HEK293 (cell line): ENCODE measurements around the gene TCHP.

ENCODE experiments used
- CTCF ChIA-PET: fragments of 350-600 bp; formaldehyde crosslinking; extraction: SDS; loops from one replicate; lab custom pipeline; 2021; ENCODE audit warnings: antibody characterized with exemption; lab: Yijun Ruan, JAX
- POLR2A ChIA-PET: fragments of 300-600 bp; formaldehyde crosslinking; extraction: SDS; loops from one replicate; lab custom pipeline; 2020; ENCODE audit warnings: antibody characterized with exemption, inconsistent platforms; lab: Yijun Ruan, JAX
- H3K27ac ChIP-seq: fragments of 200-500 bp; sonication (Bioruptor generic); 2 replicates; pipeline ENCODE4 v1.5.1; 2014; ENCODE audit warnings: low read depth, low read length, control low read depth, inconsistent platforms; ENCODE audit errors: extremely low read depth
- H3K36me3 ChIP-seq, 2 experiments: fragments of 200-500 bp in 1 of 2; sonication (Bioruptor generic) in 1 of 2; 1 replicate in 1 of 2; 2 replicates in 1 of 2; pipeline ENCODE4 v1.5.1; 2014 to 2017; ENCODE audit warnings: inconsistent platforms in 2 of 2, low read length in 2 of 2; ENCODE audit not compliant: control insufficient read depth in 2 of 2, insufficient read depth in 1 of 2
- H3K4me1 ChIP-seq: fragments of 200-500 bp; sonication (Bioruptor generic); 2 replicates; pipeline ENCODE4 v1.5.1; 2014; ENCODE audit warnings: mild to moderate bottlenecking, low read length, inconsistent platforms; ENCODE audit not compliant: control insufficient read depth, insufficient read depth
- H3K4me3 ChIP-seq: 2 replicates; pipeline ENCODE4 v1.5.1; 2011; ENCODE audit warnings: low read depth, mild to moderate bottlenecking, control low read depth, low read length, moderate library complexity
- H3K9me3 ChIP-seq: fragments of 200-500 bp; sonication (Bioruptor generic); 2 replicates; pipeline ENCODE4 v1.5.1; 2014; ENCODE audit warnings: low read depth, low read length, inconsistent platforms; ENCODE audit not compliant: control insufficient read depth, insufficient read depth
- GLIS2 ChIP-seq: fragments of 450-650 bp; formaldehyde crosslinking; IDR thresholded peaks from 2 replicates; pipeline ENCODE4 v1.5.1; 2016; ENCODE audit warnings: missing biosample characterization, missing genetic modification characterization
- HOXC10 ChIP-seq: sonication (generic); formaldehyde crosslinking; IDR thresholded peaks from 2 replicates; pipeline ENCODE4 v1.8.1; 2023; ENCODE audit warnings: mild to moderate bottlenecking, missing genetic modification reagents
- PRDM1 ChIP-seq: fragments of 450-650 bp; formaldehyde crosslinking; IDR thresholded peaks from 2 replicates; pipeline ENCODE4; 2016; ENCODE audit warnings: missing biosample characterization, missing genetic modification characterization
- SCRT1 ChIP-seq: fragments of 450-650 bp; formaldehyde crosslinking; IDR thresholded peaks from 2 replicates; pipeline ENCODE4 v1.5.1; 2016; ENCODE audit warnings: missing biosample characterization, missing genetic modification characterization, borderline replicate concordance
- ZBTB21 ChIP-seq: fragments of 450-650 bp; formaldehyde crosslinking; IDR thresholded peaks from 2 replicates; pipeline ENCODE4 v1.5.1; 2017; ENCODE audit warnings: missing biosample characterization, missing genetic modification characterization
- ZBTB8A ChIP-seq: fragments of 450-650 bp; formaldehyde crosslinking; IDR thresholded peaks from 2 replicates; pipeline ENCODE4 v1.5.1; 2016; ENCODE audit warnings: missing biosample characterization, missing genetic modification characterization
- ZNF112 ChIP-seq: fragments of 450-650 bp; formaldehyde crosslinking; IDR thresholded peaks from 2 replicates; pipeline ENCODE4 v1.5.0; 2017; ENCODE audit warnings: missing biosample characterization, missing genetic modification characterization
- ZNF184 ChIP-seq: fragments of 450-650 bp; IDR thresholded peaks from 2 replicates; pipeline ENCODE4 v1.5.1; 2018; ENCODE audit warnings: missing biosample characterization, mild to moderate bottlenecking, missing genetic modification characterization
- ZNF223 ChIP-seq: fragments of 450-650 bp; formaldehyde crosslinking; IDR thresholded peaks from 2 replicates; pipeline ENCODE4 v1.5.1; 2016; ENCODE audit warnings: missing biosample characterization, missing genetic modification characterization
- ZNF311 ChIP-seq: fragments of 450-650 bp; formaldehyde crosslinking; IDR thresholded peaks from 2 replicates; pipeline ENCODE4 v1.5.1; 2017; ENCODE audit warnings: missing biosample characterization, missing genetic modification characterization, borderline replicate concordance
- ZNF335 ChIP-seq: fragments of 450-650 bp; formaldehyde crosslinking; conservative IDR thresholded peaks from 2 replicates; pipeline ENCODE4 v1.5.1; 2016; ENCODE audit warnings: missing biosample characterization, missing genetic modification characterization
- ZNF48 ChIP-seq: fragments of 450-650 bp; formaldehyde crosslinking; IDR thresholded peaks from 2 replicates; pipeline ENCODE4 v1.5.1; 2016; ENCODE audit warnings: missing biosample characterization, missing genetic modification characterization
- ZNF521 ChIP-seq: fragments of 450-650 bp; formaldehyde crosslinking; IDR thresholded peaks from 2 replicates; pipeline ENCODE4 v1.5.1; 2017; ENCODE audit warnings: missing biosample characterization, mild to moderate bottlenecking, missing genetic modification characterization
- ZNF529 ChIP-seq: fragments of 450-650 bp; formaldehyde crosslinking; IDR thresholded peaks from 2 replicates; pipeline ENCODE4 v1.5.1; 2017; ENCODE audit warnings: missing genetic modification characterization, missing biosample characterization; ENCODE audit not compliant: insufficient replicate concordance
- ZNF530 ChIP-seq: fragments of 450-650 bp; formaldehyde crosslinking; IDR thresholded peaks from 2 replicates; pipeline ENCODE4 v1.5.1; 2016; ENCODE audit warnings: low read depth, missing biosample characterization, missing genetic modification characterization
- ZNF548 ChIP-seq: fragments of 450-650 bp; formaldehyde crosslinking; IDR thresholded peaks from 2 replicates; pipeline ENCODE4 v1.5.1; 2016; ENCODE audit warnings: missing biosample characterization, missing genetic modification characterization
- ZNF558 ChIP-seq: fragments of 450-650 bp; formaldehyde crosslinking; IDR thresholded peaks from 2 replicates; pipeline ENCODE4 v1.5.1; 2016; ENCODE audit warnings: missing biosample characterization, missing genetic modification characterization
- ZNF768 ChIP-seq: fragments of 450-650 bp; formaldehyde crosslinking; IDR thresholded peaks from 2 replicates; pipeline ENCODE4 v1.5.1; 2018; ENCODE audit warnings: missing biosample characterization, mild to moderate bottlenecking, missing genetic modification characterization
- ZNF792 ChIP-seq: fragments of 450-650 bp; formaldehyde crosslinking; IDR thresholded peaks from 2 replicates; pipeline ENCODE4 v1.5.1; 2016; ENCODE audit warnings: missing biosample characterization, missing genetic modification characterization
- ZNF843 ChIP-seq: fragments of 450-650 bp; formaldehyde crosslinking; IDR thresholded peaks from 2 replicates; pipeline ENCODE4 v1.5.1; 2016; ENCODE audit warnings: missing biosample characterization, missing genetic modification characterization
- TF ChIP-seq, protein P1 (sequence below): fragments of 450-650 bp; formaldehyde crosslinking; IDR thresholded peaks from 2 replicates; pipeline ENCODE4 v1.5.1; 2017; ENCODE audit warnings: missing biosample characterization, missing genetic modification characterization
- TF ChIP-seq, protein P2 (sequence below): fragments of 450-650 bp; formaldehyde crosslinking; IDR thresholded peaks from 2 replicates; pipeline ENCODE4 v1.5.1; 2016; ENCODE audit warnings: missing biosample characterization, missing genetic modification characterization
- TF ChIP-seq, protein P3 (sequence below): fragments of 450-650 bp; formaldehyde crosslinking; conservative IDR thresholded peaks from 2 replicates; pipeline ENCODE4 v1.5.1; 2016; ENCODE audit warnings: low read depth, missing biosample characterization, missing genetic modification characterization
- TF ChIP-seq, protein P4 (sequence below): fragments of 450-650 bp; formaldehyde crosslinking; IDR thresholded peaks from 2 replicates; pipeline ENCODE4 v1.5.1; 2016; ENCODE audit warnings: missing biosample characterization, missing genetic modification characterization

The TCHP gene

DNA sequence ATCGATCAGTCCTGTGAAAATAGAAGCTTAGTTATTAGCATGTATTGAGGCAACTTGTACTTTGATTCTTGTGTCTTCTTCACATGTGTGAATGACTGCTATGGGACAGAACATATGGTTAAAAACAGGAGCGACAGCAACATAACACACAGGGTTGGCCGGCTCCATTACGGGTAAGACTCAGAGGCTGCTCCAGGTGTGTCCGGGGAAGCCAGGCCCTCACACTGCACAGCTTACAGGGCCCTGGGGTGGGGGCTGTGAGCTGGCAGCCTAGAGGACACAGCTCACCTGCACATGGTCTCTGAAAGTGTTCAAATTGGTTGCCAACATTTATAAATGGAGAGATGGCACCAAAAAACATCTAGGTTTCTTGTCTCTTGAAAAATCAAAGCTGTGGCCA lies 31.1 kb downstream of the TCHP start:
- Histone ChIP-seq H3K4me3 (no peak overlapping the region), H3K4me1 (no peaks in the 10 kb centered on the region), H3K9me3 (no peaks in the 10 kb centered on the region), H3K36me3 (peaks cover 26 to 63% of the 10 kb centered on the region in 2 experiments), H3K27ac (no peak overlapping the region)
- ChIA-PET CTCF (interaction anchor here (0.7 to 1.2 kb wide), 3 partner anchors 9 to 86 kb away, joined by 3 to 5 read pairs (median 4); no protein-coding TSS in a partner anchor), POLR2A (no interaction called here)
- TF ChIP-seq ZNF548 (tag by site-specific recombination) (no peak), HOXC10 (CRISPR knock-in tag) (no peak), ZNF530 (tag by site-specific recombination) (no peak), ZNF184 (no peak), ZNF311 (tag by site-specific recombination) (no peak), ZNF768 (tag by site-specific recombination) (no peak), ZNF529 (tag by site-specific recombination) (no peak), SCRT1 (tag by site-specific recombination) (no peak), ZNF521 (tag by site-specific recombination) (no peak), ZNF48 (tag by site-specific recombination) (no peak), ZNF558 (no peak), PRDM1 (no peak)
- TF ChIP-seq, protein P1, sequence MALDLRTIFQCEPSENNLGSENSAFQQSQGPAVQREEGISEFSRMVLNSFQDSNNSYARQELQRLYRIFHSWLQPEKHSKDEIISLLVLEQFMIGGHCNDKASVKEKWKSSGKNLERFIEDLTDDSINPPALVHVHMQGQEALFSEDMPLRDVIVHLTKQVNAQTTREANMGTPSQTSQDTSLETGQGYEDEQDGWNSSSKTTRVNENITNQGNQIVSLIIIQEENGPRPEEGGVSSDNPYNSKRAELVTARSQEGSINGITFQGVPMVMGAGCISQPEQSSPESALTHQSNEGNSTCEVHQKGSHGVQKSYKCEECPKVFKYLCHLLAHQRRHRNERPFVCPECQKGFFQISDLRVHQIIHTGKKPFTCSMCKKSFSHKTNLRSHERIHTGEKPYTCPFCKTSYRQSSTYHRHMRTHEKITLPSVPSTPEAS (tag by site-specific recombination), result no peak

DNA sequence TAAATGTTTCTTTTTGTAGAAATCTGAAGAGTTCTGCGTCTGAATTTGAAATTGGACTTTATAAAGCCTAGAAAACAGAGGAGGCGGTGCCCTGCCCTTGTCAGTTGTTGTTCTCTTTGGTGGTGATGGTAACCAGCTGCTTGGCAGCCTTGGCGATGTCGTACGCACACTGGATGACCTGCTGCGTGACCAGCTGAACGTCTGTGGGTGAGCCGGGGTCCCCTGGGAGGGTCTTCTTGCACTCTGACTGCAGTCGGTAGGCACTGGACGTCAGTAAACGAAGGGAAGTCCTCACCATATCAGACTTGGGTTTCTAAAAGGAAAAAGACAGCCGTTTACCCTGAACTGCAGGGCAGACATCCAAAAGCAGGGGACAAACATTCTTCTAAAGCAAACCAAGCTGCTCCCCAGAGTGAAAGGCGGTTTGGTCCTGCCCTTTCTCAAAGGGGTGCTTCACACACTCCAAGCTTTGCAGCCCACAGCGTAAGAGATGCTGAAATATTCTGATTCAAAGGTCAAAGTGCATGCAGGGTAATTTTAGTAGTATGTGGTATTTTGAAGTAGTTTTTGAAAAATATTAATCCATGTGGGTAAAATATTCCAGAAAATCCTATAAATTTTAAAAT lies 32.9 kb downstream of the TCHP start:
- no peak overlapping the region for H3K27ac ChIP-seq
- peaks cover 36 to 75% of the 10 kb centered on the region in 2 experiments for H3K36me3 ChIP-seq
- H3K4me3 ChIP-seq, result no peak overlapping the region
- TF ChIP-seq ZBTB21 (no peak), ZBTB8A (no peak), GLIS2 (tag by site-specific recombination) (no peak), ZNF335 (tag by site-specific recombination) (no peak), ZNF223 (no peak), ZNF112 (no peak), ZNF530 (tag by site-specific recombination) (no peak)
- TF ChIP-seq, protein P2, sequence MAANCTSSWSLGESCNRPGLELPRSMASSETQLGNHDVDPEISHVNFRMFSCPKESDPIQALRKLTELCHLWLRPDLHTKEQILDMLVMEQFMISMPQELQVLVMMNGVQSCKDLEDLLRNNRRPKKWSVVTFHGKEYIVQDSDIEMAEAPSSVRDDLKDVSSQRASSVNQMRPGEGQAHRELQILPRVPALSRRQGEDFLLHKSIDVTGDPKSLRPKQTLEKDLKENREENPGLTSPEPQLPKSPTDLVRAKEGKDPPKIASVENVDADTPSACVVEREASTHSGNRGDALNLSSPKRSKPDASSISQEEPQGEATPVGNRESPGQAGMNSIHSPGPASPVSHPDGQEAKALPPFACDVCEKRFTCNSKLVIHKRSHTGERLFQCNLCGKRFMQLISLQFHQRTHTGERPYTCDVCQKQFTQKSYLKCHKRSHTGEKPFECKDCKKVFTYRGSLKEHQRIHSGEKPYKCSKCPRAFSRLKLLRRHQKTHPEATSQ (tag by site-specific recombination), result no peak
- ChIA-PET POLR2A (no interaction called here), CTCF (interaction anchor here (1.8 kb wide), 1 partner anchor 80 kb away, joined by 6 read pairs; no protein-coding TSS in a partner anchor)
- no peaks in the 10 kb centered on the region for H3K9me3 ChIP-seq
- H3K4me1 ChIP-seq, result no peaks in the 10 kb centered on the region

DNA sequence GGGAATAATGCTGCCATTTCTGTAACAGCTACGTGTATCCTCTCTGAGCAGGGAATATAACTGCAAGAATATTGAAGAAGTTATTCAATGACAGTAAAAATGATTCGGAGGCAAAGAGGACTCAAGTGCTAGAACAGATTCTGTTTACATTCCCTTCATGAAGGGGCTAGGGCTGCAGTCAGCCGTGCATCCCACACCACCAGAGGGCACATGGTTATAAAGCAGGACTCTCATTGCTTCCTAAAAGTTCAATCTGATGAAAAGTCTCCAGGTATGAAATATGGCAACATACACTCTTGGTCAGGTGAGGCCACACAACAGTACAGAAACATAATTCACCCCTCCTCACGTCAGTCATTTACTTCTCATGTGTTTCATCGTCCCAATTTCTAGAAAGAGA lies 34.0 kb downstream of the TCHP start:
- ChIA-PET CTCF (interaction anchor here (1.8 kb wide), 1 partner anchor 81 kb away, joined by 6 read pairs; no protein-coding TSS in a partner anchor), POLR2A (no interaction called here)
- Histone ChIP-seq H3K4me3 (no peak overlapping the region), H3K36me3 (peaks cover 35 to 85% of the 10 kb centered on the region in 2 experiments), H3K9me3 (no peaks in the 10 kb centered on the region), H3K4me1 (no peaks in the 10 kb centered on the region), H3K27ac (no peak overlapping the region)
- no peak for TF ChIP-seq ZNF843 (tag by site-specific recombination)
- no peak for TF ChIP-seq ZNF792 (tag by site-specific recombination)
- TF ChIP-seq, protein P3, sequence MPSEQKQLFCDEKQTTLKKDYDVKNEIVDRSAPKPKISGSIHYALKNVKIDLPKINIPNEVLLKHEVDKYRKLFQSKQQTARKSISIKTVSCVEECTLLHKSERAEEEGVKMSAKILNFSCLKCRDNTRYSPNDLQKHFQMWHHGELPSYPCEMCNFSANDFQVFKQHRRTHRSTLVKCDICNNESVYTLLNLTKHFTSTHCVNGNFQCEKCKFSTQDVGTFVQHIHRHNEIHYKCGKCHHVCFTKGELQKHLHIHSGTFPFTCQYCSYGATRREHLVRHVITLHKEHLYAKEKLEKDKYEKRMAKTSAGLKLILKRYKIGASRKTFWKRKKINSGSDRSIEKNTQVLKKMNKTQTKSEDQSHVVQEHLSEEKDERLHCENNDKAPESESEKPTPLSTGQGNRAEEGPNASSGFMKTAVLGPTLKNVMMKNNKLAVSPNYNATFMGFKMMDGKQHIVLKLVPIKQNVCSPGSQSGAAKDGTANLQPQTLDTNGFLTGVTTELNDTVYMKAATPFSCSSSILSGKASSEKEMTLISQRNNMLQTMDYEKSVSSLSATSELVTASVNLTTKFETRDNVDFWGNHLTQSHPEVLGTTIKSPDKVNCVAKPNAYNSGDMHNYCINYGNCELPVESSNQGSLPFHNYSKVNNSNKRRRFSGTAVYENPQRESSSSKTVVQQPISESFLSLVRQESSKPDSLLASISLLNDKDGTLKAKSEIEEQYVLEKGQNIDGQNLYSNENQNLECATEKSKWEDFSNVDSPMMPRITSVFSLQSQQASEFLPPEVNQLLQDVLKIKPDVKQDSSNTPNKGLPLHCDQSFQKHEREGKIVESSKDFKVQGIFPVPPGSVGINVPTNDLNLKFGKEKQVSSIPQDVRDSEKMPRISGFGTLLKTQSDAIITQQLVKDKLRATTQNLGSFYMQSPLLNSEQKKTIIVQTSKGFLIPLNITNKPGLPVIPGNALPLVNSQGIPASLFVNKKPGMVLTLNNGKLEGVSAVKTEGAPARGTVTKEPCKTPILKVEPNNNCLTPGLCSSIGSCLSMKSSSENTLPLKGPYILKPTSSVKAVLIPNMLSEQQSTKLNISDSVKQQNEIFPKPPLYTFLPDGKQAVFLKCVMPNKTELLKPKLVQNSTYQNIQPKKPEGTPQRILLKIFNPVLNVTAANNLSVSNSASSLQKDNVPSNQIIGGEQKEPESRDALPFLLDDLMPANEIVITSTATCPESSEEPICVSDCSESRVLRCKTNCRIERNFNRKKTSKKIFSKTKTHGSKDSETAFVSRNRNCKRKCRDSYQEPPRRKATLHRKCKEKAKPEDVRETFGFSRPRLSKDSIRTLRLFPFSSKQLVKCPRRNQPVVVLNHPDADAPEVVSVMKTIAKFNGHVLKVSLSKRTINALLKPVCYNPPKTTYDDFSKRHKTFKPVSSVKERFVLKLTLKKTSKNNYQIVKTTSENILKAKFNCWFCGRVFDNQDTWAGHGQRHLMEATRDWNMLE (tag by site-specific recombination), result no peak
- TF ChIP-seq, protein P4, sequence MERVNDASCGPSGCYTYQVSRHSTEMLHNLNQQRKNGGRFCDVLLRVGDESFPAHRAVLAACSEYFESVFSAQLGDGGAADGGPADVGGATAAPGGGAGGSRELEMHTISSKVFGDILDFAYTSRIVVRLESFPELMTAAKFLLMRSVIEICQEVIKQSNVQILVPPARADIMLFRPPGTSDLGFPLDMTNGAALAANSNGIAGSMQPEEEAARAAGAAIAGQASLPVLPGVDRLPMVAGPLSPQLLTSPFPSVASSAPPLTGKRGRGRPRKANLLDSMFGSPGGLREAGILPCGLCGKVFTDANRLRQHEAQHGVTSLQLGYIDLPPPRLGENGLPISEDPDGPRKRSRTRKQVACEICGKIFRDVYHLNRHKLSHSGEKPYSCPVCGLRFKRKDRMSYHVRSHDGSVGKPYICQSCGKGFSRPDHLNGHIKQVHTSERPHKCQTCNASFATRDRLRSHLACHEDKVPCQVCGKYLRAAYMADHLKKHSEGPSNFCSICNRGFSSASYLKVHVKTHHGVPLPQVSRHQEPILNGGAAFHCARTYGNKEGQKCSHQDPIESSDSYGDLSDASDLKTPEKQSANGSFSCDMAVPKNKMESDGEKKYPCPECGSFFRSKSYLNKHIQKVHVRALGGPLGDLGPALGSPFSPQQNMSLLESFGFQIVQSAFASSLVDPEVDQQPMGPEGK, result no peak
